Neural progenitor cell (in vitro differentiated cells): Measurements from ENCODE around the gene AKNAD1. TPM values are rescaled to one million over a fixed set of nuclear protein-coding genes. Genes with fewer than 3 reads are reported as not detected.

Source experiments
- DNase-seq: peaks from one replicate; pipeline ENCODE4 v3.0.0-alpha.2; 2016; ENCODE audit warnings: low spot score
- H2AFZ ChIP-seq: fragments of 200-600 bp; sonication (generic); replicated peaks from 2 replicates; pipeline ENCODE4 v1.6.1; 2016; ENCODE audit warnings: antibody characterized with exemption
- H3F3A ChIP-seq: fragments of 200-600 bp; sonication (generic); 2 replicates; pipeline ENCODE4 v1.6.1; 2016; ENCODE audit warnings: antibody characterized with exemption, low read depth
- H3K27ac ChIP-seq: fragments of 200-600 bp; sonication (generic); 2 replicates; pipeline ENCODE4 v1.5.1; 2016; ENCODE audit warnings: mild to moderate bottlenecking
- H3K27me3 ChIP-seq: fragments of 200-600 bp; sonication (generic); 2 replicates; pipeline ENCODE4 v1.6.1; 2016; ENCODE audit warnings: mild to moderate bottlenecking, moderate library complexity
- H3K36me3 ChIP-seq: fragments of 200-600 bp; sonication (generic); 2 replicates; pipeline ENCODE4 v1.5.1; 2016
- H3K4me1 ChIP-seq: fragments of 200-600 bp; sonication (generic); 2 replicates; pipeline ENCODE4 v1.6.1; 2016; ENCODE audit warnings: mixed run types
- H3K4me2 ChIP-seq: fragments of 200-600 bp; sonication (generic); 2 replicates; pipeline ENCODE4 v1.6.1; 2016
- H3K4me3 ChIP-seq: fragments of 200-600 bp; sonication (generic); 2 replicates; pipeline ENCODE4 v1.5.1; 2016
- H3K79me2 ChIP-seq: fragments of 200-600 bp; sonication (generic); 2 replicates; pipeline ENCODE4 v1.6.1; 2016; ENCODE audit warnings: low read depth
- H3K9ac ChIP-seq: fragments of 200-600 bp; sonication (generic); 2 replicates; pipeline ENCODE4 v1.6.1; 2016
- H3K9me3 ChIP-seq: fragments of 200-600 bp; sonication (generic); 2 replicates; pipeline ENCODE4 v1.5.1; 2016; ENCODE audit warnings: low read depth
- H4K20me1 ChIP-seq: fragments of 200-600 bp; sonication (generic); 2 replicates; pipeline ENCODE4 v1.6.1; 2016; ENCODE audit warnings: low read depth
- H3K27ac Mint-ChIP-seq: 3 replicates; pipeline ENCODE4 v1.8.0; 2021; ENCODE audit warnings: mixed read lengths
- H3K27me3 Mint-ChIP-seq: 2 replicates; pipeline ENCODE4 v1.8.0; 2022; ENCODE audit warnings: low read depth, mild to moderate bottlenecking, inconsistent platforms, moderate library complexity, mixed read lengths; ENCODE audit not compliant: insufficient read depth
- H3K36me3 Mint-ChIP-seq: 3 replicates; pipeline ENCODE4 v1.8.0; 2021; ENCODE audit warnings: mixed read lengths
- H3K4me1 Mint-ChIP-seq: 3 replicates; pipeline ENCODE4 v1.8.0; 2021; ENCODE audit warnings: mixed read lengths
- H3K4me3 Mint-ChIP-seq: 3 replicates; pipeline ENCODE4 v1.8.0; 2021; ENCODE audit warnings: mild to moderate bottlenecking, moderate library complexity, mixed read lengths
- H3K9me3 Mint-ChIP-seq: 3 replicates; pipeline ENCODE4 v1.8.0; 2020; ENCODE audit warnings: mixed read lengths
- EZH2 ChIP-seq: fragments of 200-600 bp; sonication (generic); IDR thresholded peaks from 2 replicates; pipeline ENCODE4 v1.6.1; 2017; ENCODE audit warnings: antibody characterized with exemption, mild to moderate bottlenecking, moderate library complexity
- EZH2phosphoT487 ChIP-seq: fragments of 200-600 bp; sonication (generic); IDR thresholded peaks from 2 replicates; pipeline ENCODE4 v1.6.1; 2017; ENCODE audit warnings: antibody characterized with exemption
- total RNA-seq: library from RNA; depleted of rRNA; stranded (reverse); fragments of >200 nt; gene quantifications from 2 replicates; pipeline ENCODE4 v1.2.3, GENCODE V29; 2015; ENCODE audit warnings: low replicate concordance
- TF ChIP-seq, protein P1 (sequence below): fragments of 200-600 bp; sonication (generic); IDR thresholded peaks from 2 replicates; pipeline ENCODE4 v1.5.1; 2017; ENCODE audit warnings: antibody characterized with exemption, mild to moderate bottlenecking

AKNAD1 gene
- total RNA-seq, 1 donor from 2014 or later, result not detected

DNA sequence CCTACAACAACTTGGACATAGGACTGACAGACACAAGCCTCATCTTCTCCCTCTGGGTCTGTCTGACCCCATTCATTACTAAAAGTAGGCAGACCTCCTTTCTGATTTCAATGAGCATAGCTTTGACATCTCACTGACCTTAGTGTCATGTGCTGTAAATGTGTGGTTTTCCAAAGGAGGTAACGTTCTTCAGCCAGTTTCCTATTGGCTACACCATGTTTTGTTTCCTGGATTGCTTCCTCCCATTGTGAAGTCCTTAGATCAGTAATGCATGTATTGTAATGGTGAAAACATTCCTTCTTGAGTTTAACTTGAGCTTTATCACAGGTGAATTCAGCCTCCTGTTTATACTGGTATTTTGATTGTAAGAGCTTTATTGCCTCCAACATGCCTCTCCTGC, 89.8 kb downstream of the AKNAD1 start:
- Histone ChIP-seq H3K79me2 (no peaks in the 10 kb centered on the region), H3K9ac (no peak overlapping the region), H2AFZ (no peak overlapping the region), H4K20me1 (no peaks in the 10 kb centered on the region), H3K27ac (no peak overlapping the region), H3K27me3 (no peaks in the 10 kb centered on the region), H3K4me3 (no peak overlapping the region), H3K36me3 (no peaks in the 10 kb centered on the region), H3K9me3 (no peaks in the 10 kb centered on the region), H3F3A (peaks cover 12% of the 10 kb centered on the region), H3K4me2 (no peak overlapping the region), H3K4me1 (peaks cover 5% of the 10 kb centered on the region)
- Mint-ChIP-seq H3K27me3 (no peaks in the 10 kb centered on the region), H3K4me3 (no peak overlapping the region), H3K27ac (no peak overlapping the region), H3K36me3 (peaks cover 17% of the 10 kb centered on the region), H3K9me3 (no peaks in the 10 kb centered on the region), H3K4me1 (no peaks in the 10 kb centered on the region)
- no peak for TF ChIP-seq EZH2
- no peak for TF ChIP-seq EZH2phosphoT487
- TF ChIP-seq, protein P1, sequence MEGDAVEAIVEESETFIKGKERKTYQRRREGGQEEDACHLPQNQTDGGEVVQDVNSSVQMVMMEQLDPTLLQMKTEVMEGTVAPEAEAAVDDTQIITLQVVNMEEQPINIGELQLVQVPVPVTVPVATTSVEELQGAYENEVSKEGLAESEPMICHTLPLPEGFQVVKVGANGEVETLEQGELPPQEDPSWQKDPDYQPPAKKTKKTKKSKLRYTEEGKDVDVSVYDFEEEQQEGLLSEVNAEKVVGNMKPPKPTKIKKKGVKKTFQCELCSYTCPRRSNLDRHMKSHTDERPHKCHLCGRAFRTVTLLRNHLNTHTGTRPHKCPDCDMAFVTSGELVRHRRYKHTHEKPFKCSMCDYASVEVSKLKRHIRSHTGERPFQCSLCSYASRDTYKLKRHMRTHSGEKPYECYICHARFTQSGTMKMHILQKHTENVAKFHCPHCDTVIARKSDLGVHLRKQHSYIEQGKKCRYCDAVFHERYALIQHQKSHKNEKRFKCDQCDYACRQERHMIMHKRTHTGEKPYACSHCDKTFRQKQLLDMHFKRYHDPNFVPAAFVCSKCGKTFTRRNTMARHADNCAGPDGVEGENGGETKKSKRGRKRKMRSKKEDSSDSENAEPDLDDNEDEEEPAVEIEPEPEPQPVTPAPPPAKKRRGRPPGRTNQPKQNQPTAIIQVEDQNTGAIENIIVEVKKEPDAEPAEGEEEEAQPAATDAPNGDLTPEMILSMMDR, result no peak
- no peak for DNase-seq

Other genes starting within 250 kb of the AKNAD1 start
- 2.6 and 3.7 TPM in 2 replicates for gene HENMT1, start 196.0 kb downstream of the AKNAD1 start, total RNA-seq
- gene PRPF38B, start 164.8 kb downstream of the AKNAD1 start, total RNA-seq, result 35.1 and 40.7 TPM in 2 replicates
- 0.34 and 0.37 TPM in 2 replicates for gene FNDC7, start 144.2 kb downstream of the AKNAD1 start, total RNA-seq
- gene STXBP3, start 110.4 kb downstream of the AKNAD1 start, total RNA-seq, result 63.8 and 89.8 TPM in 2 replicates
- gene GPSM2, start 19.9 kb upstream of the AKNAD1 start, total RNA-seq, result 25.7 and 35.4 TPM in 2 replicates
- 19.8 and 23.3 TPM in 2 replicates for gene CLCC1, start 106.4 kb upstream of the AKNAD1 start, total RNA-seq
- gene WDR47, start 185.0 kb upstream of the AKNAD1 start, total RNA-seq, result 8.2 and 17.3 TPM in 2 replicates
- 26.9 and 48.4 TPM in 2 replicates for gene TAF13, start 218.9 kb upstream of the AKNAD1 start, total RNA-seq
- gene TMEM167B, start 233.7 kb upstream of the AKNAD1 start, total RNA-seq, result 18.5 and 22.1 TPM in 2 replicates